PC-3 (cell line): ENCODE results near the gene TMEM213.

Source experiments
- CTCF ChIP-seq: fragments of 300-600 bp; sonication (generic); conservative IDR thresholded peaks from 2 replicates; pipeline ENCODE4 v1.5.1; 2017; ENCODE audit warnings: antibody characterized with exemption, low read depth, mild to moderate bottlenecking, low read length
- EZH2phosphoT487 ChIP-seq: fragments of 300-600 bp; sonication (generic); IDR thresholded peaks from 2 replicates; pipeline ENCODE4 v1.6.1; 2018; ENCODE audit warnings: mild to moderate bottlenecking, antibody characterized with exemption, low read length, borderline replicate concordance

GRCh38 chr7:138781004-138781403 is 16.8 kb upstream of the TMEM213 start:
- TF ChIP-seq CTCF (no peak), EZH2phosphoT487 (no peak)
